GM21737 (cell line): ENCODE data around the gene HECTD4.

Experiments used
- ATAC-seq: cut with Tn5 transposase; IDR thresholded peaks from one replicate; pipeline ENCODE4 v1.9.1; 2021; ENCODE audit warnings: mild to moderate bottlenecking, moderate library complexity; ENCODE audit not compliant: unreplicated experiment

The HECTD4 gene

DNA sequence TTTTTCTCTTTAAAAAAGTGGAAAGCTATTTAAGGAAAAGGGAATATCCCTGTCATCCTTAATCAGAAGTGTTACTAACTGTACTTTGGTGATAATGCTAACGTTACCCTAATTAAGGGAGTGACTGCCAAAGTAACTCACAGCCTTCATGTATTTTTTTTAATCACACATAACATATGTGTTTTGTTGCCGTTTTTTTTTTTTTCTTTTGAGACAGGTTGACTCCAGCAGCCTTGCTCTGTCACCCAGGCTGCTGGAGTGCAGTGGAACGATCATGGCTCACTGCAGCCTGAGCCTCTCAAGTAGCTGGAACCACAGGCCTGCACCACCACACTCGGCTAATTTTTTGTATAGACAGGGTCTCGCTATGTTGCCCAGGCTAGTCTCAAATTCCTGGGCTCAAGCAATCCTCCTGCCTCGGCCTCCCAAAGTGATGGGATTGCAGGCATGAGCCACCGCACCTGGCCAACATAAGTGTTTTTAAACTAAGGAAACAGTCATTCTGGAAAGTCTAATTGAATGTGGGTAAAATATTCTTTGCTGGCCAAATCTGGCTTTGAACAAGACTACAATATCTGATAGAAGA is 56.5 kb downstream of the HECTD4 start:
- no peak for ATAC-seq

DNA sequence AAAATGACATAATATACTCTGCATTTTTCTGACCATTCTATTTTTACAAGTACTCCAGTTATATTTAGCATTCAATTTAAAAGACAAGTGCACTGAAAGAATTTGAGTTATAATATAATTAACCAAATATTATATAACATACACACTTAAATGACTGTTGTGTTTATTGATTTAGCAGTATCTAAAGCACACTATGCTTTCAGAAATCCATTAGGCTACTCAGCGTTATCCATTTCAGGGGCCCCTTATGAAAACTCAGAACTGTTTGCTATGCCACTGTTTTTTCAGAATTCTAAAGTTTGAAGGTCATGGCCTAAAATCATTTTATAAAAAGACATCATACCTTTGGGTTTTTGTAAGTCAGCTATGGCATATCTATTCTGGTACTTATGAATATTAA is 57.1 kb downstream of the HECTD4 start:
- no peak for ATAC-seq

DNA sequence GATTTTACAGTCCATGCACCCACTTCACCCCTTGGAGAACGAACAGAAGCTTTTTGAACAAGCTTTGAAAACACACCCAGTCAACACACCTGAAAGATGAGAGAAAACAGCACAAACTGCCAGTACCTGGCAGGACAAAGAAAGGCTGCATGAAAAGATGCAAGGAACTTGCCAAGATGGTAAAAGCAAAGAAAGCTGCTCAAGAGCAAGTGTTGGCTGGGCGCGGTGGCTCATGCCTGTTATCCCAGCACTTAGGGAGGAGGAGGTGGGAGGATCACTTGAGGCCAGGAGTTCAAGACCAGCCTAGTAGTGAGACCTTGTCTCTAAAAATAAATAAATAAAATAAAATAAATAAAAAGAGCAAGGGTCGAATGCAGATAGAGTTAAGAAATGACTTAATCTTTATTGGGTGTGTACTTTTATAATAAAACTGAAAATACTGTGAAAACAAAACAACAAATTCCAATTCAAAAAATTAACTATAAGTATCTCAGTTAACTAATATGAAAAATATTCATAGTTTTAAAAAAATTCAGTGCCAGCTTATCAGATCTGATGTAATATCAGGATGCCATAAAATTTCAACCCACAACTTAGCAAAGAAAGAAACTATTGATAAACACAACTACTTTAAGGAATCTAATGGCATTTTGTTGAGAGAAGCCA is 59.2 kb downstream of the HECTD4 start:
- ATAC-seq: no peak

DNA sequence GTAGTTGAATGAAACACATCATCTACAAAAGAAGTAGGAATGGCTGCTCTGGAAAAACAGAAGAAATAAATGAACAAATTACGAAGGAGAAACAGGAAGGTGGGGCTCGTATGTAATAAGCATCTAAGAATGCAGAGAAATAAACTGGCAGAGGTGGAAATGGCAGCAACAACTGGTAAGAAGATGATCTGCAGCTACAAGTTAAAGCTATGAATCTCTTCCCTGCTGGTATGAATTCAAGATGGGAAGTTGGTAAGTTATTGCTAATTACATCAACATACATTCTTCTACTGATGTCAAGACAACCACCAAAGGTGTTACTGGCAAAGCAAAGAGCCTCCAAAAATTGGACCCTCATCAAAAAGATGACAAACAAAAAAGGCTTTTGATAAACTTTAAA is 59.8 kb downstream of the HECTD4 start:
- ATAC-seq: no peak

DNA sequence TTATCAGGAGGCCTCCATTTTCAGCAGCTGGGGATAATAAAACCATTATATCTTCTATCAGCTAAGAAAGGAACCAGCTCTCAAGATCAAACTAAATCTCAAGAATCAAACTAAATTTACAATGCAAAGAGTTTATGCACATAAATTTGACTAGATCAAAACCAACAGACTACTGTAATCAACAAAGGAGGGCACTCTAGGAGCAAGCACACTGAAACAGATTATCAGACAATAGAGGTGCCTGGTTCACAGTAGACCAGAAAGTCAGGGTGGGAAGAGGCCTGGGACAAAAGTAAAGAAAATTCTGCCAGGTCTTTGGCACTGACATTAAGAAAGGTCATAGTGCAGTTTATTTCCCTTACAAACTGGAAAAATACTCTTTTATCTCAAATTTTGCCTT is 61.0 kb downstream of the HECTD4 start:
- ATAC-seq: no peak

DNA sequence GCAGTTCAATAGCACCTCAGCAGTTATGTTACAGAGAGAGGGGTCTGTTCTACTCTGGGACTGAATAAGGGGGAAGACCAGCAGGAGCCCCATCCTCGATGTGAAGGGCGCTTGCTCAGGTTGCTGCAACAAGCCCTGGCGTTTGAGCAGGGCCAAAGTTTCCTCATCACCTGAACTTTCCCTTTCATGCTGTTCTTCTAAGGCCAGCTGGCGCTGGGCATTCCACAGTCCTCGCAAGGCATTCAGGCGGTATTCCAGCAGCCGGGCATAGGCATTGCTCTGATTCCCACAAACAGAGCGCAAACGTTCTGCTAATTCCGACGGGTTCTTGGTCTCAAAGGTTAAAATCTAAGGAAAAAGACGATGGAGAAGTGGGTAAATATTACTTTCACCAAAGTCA is 62.8 kb downstream of the HECTD4 start:
- no peak for ATAC-seq

DNA sequence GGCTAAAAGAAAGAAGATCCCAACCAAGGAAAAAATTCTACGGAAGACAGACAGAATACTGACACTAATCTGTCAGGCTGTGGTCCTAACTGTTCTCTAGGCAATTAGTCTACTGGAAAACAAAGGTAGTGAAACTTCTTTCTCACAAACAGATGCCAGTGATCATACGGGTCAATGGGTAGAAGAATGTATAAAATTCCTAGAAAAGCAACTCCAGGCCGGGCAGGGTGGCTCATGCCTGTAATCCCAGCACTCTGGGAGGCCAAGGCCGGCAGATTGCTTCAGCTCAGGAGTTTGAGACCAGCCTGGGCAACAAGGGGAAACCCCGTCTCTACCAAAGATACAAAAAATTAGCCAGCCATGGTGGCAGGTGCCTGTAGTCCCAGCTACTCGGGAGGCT is 64.8 kb downstream of the HECTD4 start:
- ATAC-seq: no peak

DNA sequence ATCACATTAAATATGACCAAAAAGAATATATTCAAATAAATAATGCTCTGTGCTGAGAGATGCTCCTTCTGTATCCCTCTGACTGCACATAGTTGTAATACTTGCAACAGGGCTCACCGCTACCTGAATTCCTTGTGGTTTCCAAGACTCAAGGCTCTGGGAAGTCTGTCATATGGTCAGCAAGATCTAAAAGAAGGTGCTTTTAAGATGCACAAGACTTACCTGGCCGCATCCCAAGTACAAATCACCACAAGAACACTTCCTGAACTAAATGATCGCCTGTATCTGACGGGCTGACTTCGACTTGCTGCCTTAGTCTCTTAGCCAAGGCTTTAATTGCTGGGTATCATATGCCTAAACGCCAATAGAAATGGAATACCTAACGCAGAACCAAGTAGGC is 67.2 kb downstream of the HECTD4 start:
- no peak for ATAC-seq

DNA sequence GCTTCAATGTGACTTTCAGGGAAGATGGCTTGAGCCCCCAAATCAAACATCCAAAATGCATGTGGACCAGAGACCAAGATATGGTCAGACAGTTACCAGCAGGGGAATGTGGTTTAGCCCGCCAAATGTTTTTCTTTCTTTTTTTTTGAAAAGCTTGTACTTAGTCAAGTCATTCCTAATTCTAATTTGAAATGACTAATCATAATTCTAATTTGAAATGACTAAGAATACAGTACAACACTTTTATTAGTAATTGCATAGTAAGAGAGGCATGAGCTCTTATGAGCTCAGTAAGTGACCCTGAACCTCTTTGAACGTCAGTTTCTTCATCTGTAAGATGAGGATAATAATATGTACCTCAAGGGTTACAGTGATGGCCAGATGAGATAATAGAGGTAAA is 72.4 kb downstream of the HECTD4 start:
- ATAC-seq: no peak

DNA sequence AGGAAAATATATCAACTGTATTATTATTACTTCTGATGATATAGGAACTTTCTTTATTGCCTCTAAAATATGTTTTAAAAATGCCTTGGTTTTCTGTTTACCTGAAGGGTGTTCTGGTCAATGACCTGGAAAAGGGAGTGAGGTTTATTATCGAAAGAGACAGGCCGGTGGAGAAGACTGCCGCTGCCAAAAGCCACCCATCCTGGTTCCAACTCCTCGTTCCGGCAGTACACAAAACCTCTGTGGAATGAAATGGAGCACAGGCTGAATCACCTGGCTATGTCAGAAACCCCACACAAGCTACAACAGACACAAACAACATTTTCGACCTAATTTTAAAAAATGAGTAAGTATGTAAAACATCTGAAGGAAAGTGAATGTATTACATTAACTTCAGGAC is 73.6 kb downstream of the HECTD4 start:
- no peak for ATAC-seq

DNA sequence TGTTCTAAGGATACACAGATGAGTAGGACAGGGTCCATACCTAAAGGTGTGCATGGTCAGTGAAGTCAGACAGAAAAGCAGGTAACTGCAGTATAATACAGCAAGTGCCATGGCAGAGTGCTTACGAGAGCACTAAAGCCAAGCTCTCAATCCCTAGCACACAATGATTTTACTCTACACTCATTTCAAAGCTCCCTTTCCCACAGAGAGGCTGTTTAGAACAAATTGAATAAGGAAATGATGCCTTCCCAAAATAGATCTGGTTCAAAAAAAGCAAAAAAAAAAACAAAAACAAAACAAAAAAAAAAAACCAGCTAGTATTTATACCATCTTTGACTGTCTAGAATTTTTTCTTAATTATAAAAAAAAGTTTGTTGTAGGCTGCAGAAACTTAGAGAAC is 74.1 kb downstream of the HECTD4 start:
- no peak for ATAC-seq

DNA sequence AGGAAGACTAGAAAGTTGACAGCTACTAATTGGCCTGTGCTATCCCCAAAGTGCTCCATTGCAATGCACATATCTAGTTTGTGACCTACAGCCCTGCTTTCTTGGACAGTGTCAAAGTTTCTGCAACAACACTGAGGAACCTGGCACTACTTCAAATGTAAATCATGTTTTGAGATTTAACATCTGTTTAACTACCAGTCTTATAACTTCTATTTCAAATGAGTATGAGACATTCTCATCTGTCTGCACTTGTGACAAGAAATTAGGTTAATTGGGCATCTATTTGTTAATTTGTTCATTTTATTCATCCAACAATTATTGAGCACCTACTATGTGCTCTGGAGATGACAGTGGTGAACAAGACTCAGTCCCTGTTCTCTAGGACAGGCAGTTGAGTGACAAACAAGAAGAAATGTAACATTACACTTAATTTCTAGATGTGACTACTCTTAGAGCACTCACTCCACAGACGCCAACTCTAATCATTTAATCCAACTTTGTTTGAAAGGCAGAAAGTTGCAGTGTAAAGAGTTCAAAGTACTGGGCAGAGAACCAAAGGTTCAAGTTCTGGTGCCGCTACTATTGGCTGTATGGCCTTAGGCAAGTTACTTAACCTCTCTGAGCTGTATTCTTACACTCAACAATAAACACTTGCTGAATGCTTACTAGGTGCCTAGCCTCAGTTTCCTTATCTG is 74.8 kb downstream of the HECTD4 start:
- no peak for ATAC-seq

DNA sequence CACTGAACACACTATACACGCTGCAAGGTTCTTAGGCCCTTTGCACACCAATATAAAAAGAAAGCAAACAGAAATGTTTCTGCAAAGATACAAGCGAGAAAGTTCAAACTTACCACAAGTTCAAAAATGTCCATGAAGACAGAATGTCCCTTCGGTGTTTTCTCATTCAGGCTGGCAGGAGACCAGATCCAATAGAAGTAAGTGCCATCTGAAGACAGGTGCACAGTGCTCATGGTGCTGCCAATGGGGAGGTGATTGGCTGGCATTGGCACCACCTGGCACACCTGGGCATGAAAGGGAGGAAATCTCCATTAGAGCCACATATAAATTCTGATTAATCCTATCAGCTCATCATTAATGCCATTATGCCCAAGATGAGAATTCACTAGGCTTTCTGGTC is 76.3 kb downstream of the HECTD4 start:
- no peak for ATAC-seq

DNA sequence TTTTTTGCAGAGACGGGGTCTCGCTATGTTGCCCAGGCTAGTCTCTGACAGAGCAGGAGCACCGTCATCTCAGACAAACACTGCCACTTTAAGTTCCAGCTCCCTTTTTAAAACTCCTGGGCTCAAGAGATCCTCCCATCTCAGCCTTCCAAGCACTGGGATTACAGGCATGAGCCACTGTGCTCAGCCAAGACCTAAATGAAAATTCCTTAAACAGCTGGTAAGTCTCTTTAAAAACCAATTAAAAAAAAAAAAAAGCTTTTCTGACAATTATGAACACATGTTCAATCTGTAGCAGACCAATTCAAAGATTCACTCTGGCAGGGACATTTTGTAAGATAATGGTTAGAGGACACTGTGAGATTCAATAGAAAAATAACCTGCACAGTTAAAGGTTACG is 77.8 kb downstream of the HECTD4 start:
- ATAC-seq: no peak

DNA sequence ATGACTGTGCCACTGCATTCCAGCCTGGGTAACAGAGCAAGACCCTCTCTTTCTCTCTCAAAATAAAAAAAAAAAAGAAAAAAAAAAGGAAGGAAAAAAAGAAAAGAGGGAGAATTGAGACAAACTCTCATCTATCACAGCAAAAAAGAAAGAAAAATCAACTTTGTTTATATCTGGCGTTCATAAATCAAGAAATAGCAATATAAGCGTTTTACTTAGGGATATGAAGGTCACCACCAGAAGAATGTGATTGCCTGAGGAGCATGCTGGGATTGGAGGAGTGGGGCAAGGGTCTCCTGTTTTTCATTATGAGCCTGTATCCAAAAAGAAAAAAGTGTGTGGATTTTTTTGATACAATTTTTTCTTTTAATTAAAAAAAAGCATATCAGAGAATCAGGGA is 78.4 kb downstream of the HECTD4 start:
- ATAC-seq: no peak

DNA sequence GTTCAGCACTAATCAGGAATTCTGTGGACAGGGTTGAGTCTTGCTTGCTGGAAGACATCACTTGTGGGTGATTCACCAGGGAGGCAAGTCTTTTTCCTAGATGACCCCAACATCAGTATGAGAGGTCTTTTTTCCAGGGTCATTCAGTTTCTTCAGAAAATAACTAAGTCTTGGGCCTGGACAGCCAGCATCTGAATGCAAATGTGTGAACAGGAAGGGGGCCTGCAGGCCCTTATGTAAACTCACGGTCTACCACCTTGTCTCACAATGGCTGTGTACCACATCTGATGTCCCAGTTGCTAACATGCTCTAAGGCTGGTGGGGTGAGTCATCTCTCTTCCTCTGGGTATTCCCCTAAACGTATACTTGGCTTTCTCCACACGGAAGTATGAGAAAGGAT is 79.2 kb downstream of the HECTD4 start:
- ATAC-seq: peak; percentile 98

DNA sequence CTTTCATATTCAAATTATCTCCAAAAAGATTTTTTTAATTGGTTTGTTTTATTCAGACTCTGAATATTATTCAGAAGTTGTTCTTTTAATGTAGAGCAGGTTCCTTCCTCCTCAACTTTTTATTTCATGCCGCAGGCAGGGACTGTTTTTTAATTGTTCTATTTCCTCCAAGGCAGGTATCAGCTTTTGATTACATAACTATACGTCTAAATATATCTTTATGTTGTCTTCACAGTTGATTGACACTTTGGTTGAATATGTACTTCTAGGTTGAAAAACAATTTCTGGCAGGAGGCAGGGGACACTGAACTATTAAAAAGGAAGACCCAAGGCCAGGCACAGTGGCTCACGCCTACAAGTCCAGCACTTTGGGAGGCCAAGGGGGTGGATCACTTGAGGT is 82.5 kb downstream of the HECTD4 start:
- no peak for ATAC-seq

DNA sequence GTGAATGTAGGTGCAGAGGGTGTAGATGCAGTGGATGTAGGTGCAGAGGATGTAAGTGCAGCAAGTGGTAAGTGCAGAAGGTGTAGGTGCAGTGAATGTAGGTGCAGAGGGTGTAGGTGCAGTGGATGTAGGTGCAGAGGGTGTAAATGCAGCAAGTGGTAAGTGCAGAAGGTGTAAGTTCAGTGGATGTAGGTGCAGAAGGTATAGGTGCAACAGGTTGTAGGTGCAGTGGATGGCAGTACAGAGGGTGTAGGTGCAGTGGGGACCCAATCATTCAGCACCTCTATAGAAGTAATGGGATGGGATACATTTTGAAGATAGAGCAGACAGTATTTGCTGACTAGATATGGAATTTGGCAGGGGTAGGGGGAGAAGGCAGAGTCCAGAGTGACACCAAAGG is 85.0 kb downstream of the HECTD4 start:
- no peak for ATAC-seq

DNA sequence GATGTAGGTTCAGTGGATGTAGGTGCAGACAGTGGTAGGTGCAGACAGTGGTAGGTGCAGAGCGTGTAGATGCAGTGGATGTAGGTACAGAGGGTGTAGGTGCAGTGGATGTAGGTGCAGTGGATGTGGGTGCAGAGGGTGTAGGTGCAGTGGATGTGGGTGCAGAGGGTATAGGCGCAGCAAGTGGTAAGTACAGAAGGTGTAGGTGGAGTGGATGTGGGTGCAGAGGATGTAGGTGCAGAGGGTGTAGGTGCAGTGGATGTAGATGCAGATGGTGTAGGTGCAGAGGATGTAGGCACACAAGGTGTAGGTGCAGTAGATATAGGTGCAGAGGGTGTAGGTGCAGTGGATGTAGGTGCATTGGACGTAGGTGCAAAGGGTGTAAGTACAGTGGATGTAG is 86.0 kb downstream of the HECTD4 start:
- ATAC-seq: no peak

DNA sequence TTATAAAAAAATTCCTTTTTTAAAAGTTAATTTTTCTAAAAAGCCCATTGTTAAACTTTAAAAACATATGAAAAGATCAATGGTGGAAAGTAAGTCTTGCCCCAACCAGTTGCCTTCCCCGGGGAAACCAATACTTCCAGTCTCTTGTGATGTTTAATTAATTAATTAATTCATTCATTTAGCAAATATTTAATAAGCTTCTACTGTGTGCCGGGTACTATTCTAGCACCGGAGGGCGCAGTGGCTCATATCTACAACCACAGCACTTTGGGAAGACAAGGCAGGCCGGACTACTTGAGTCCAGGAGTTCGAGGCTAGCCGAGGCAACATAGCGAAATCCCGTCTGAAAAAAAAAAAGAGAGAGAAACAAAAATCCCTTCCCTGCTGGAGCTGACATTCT is 87.4 kb downstream of the HECTD4 start:
- ATAC-seq: no peak

DNA sequence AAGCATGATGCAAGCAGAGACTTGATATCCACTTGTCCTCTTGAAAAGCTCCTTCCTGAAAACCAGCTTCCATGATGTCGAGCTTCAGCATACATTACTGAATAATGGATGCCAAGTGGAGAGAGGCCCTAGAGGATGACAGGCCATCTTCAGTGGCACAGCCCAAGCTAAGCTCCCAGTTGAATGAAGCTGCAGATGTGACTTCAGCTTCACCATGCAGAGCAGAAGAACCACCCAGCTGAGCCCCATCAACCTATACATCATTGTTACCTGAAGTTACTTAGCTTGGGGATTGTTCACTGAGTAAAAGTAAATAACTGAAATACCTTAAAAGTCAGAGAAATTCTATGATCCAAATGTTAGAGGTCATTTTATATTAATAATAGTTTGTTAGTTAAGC is 93.6 kb downstream of the HECTD4 start:
- ATAC-seq: no peak

DNA sequence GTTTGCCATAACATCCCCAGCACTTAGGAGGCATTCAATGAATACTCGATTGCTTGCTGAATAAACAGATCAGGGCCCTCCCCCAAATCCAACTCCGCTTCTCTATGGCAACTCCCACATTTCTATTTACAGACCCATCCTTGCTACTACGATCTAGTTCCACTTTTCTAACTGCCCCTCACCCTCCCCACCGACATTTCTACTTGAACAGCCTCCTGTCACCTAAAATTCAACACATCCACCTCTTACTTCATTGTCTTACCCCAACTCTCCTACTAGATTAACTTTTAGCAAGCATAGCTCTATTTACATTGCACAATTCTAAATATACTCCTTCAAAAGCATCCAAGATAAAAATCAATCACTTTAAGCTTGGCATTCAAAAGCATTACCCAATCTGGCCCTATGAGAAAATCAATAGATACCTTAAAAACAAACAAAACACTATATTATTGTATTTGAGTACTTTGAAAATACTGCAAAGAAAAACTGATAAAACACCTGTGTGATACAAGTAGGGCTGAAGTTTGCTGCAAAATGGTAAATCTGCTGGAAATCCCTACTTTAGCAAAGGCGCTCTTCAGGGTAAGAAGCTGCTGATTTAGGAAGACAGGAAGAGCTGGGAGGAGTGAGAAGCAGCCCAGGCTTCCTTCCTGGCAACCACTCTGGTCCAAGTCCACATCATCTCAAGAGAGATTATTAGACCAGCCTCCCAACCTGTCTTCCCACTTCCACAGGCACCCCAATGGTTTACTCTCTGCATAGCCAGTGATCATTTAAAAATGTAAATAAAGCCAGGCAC is 96.4 kb downstream of the HECTD4 start:
- ATAC-seq: no peak
